Keratinocyte (primary cell): Measurements from ENCODE around the gene CDT1. TPM values are rescaled to one million over a fixed set of nuclear protein-coding genes. Genes with fewer than 3 reads are reported as not detected.

ENCODE experiments used
- DNase-seq: peaks from one replicate; pipeline ENCODE4 v3.0.0-alpha.2; 2011; ENCODE audit warnings: low read depth, missing footprints, low spot score
- FAIRE-seq: peaks from 2 replicates; lab custom pipeline; 2011; peaks lifted over from hg19 to GRCh38; lab: Jason Lieb, UNC
- H2AFZ ChIP-seq: 2 replicates; pipeline ENCODE4 v1.6.0; 2012; ENCODE audit warnings: low read length, control low read depth, inconsistent platforms; ENCODE audit not compliant: control insufficient read depth
- H3K27ac ChIP-seq: 2 replicates; pipeline ENCODE4 v1.5.1; 2011; ENCODE audit warnings: low read length; ENCODE audit not compliant: control insufficient read depth, insufficient read depth
- H3K27me3 ChIP-seq: 3 replicates; pipeline ENCODE4 v1.6.0; 2011; ENCODE audit warnings: low read length; ENCODE audit not compliant: control insufficient read depth, insufficient read depth; ENCODE audit errors: extremely low read depth
- H3K36me3 ChIP-seq, 2 experiments: 2 replicates in 1 of 2; 3 replicates in 1 of 2; pipeline ENCODE4 v1.5.1; 2011; ENCODE audit warnings: low read length in 2 of 2, mild to moderate bottlenecking in 1 of 2; ENCODE audit not compliant: control insufficient read depth in 2 of 2, insufficient read depth in 2 of 2; ENCODE audit errors: extremely low read depth in 1 of 2
- H3K4me1 ChIP-seq: 3 replicates; pipeline ENCODE4 v1.5.1; 2011; ENCODE audit warnings: low read length; ENCODE audit not compliant: control insufficient read depth, insufficient read depth; ENCODE audit errors: extremely low read depth
- H3K4me2 ChIP-seq: 3 replicates; pipeline ENCODE4 v1.6.0; 2011; ENCODE audit warnings: low read depth, low read length; ENCODE audit not compliant: control insufficient read depth, insufficient read depth; ENCODE audit errors: extremely low read depth
- H3K4me3 ChIP-seq, 3 experiments: fragments of 200-600 bp in 1 of 3; sonication (generic) in 1 of 3; 2 replicates in 2 of 3; 3 replicates in 1 of 3; pipeline ENCODE4 v1.5.1; 2011 to 2016; ENCODE audit warnings: low read length in 3 of 3, mild to moderate bottlenecking in 3 of 3, control low read depth in 2 of 3, inconsistent platforms in 1 of 3, low read depth in 1 of 3, mixed read lengths in 1 of 3, mixed run types in 1 of 3, moderate library complexity in 1 of 3; ENCODE audit not compliant: control insufficient read depth in 2 of 3, insufficient read depth in 2 of 3; ENCODE audit errors: extremely low read depth in 1 of 3
- H3K79me2 ChIP-seq: 2 replicates; pipeline ENCODE4 v1.6.0; 2012; ENCODE audit warnings: low read length; ENCODE audit not compliant: control insufficient read depth, insufficient read depth
- H3K9ac ChIP-seq: 3 replicates; pipeline ENCODE4 v1.6.0; 2011; ENCODE audit warnings: low read length; ENCODE audit not compliant: control insufficient read depth, insufficient read depth; ENCODE audit errors: extremely low read depth
- H3K9me1 ChIP-seq: 3 replicates; pipeline ENCODE4 v1.6.0; 2011; ENCODE audit warnings: low read length; ENCODE audit not compliant: control insufficient read depth, insufficient read depth; ENCODE audit errors: extremely low read depth
- H3K9me3 ChIP-seq: 2 replicates; pipeline ENCODE4 v1.5.1; 2012; ENCODE audit warnings: low read depth, low read length; ENCODE audit not compliant: control insufficient read depth
- H4K20me1 ChIP-seq: 3 replicates; pipeline ENCODE4 v1.6.0; 2011; ENCODE audit warnings: low read length; ENCODE audit not compliant: control insufficient read depth, insufficient read depth; ENCODE audit errors: extremely low read depth
- EZH2 ChIP-seq: IDR thresholded peaks from one replicate; pipeline ENCODE4 v1.6.1; 2012; ENCODE audit warnings: inconsistent platforms, mild to moderate bottlenecking, low read length, moderate library complexity
- dilution Hi-C: fragments of 300-500 bp; cut with MboI; formaldehyde crosslinking; loops from one replicate; pipeline ENCODE4 v1.7.0; 2020; ENCODE audit warnings: low sequenced_read_pairs; ENCODE audit not compliant: extremely low pct_ligation_motif_present
- polyA plus RNA-seq, 5 experiments: library from polyadenylated mRNA; depleted of rRNA in 3 of 5; stranded (reverse) in 3 of 5; stranded (forward) in 1 of 5; unstranded in 1 of 5; fragments of >200 nt; gene quantifications; 1 replicate in 1 of 5; 2 replicates in 3 of 5; 3 replicates in 1 of 5; pipeline versions ENCODE4 v1.2.1 to v1.2.3, GENCODE V29; 2011 to 2012; ENCODE audit warnings: missing spikeins in 2 of 5, low read depth in 1 of 5, low replicate concordance in 1 of 5
- TF ChIP-seq, protein P1 (sequence below), 3 experiments: IDR thresholded peaks in 1 of 3; conservative IDR thresholded peaks in 1 of 3; optimal IDR thresholded peaks in 1 of 3; 2 replicates in 2 of 3; 3 replicates in 1 of 3; pipeline versions ENCODE3 to v1.5.1; 2011; ENCODE audit warnings: low read length in 3 of 3, mild to moderate bottlenecking in 3 of 3, moderate library complexity in 2 of 3, control low read depth in 1 of 3, inconsistent platforms in 1 of 3; ENCODE audit not compliant: insufficient read depth in 2 of 3; ENCODE audit errors: extremely low read depth in 1 of 3

The CDT1 gene
- polyA plus RNA-seq, 1 donor (not counting 4 experiments of a cell fraction or from before 2014, with no cell fraction given), result 2.0 TPM

DNA sequence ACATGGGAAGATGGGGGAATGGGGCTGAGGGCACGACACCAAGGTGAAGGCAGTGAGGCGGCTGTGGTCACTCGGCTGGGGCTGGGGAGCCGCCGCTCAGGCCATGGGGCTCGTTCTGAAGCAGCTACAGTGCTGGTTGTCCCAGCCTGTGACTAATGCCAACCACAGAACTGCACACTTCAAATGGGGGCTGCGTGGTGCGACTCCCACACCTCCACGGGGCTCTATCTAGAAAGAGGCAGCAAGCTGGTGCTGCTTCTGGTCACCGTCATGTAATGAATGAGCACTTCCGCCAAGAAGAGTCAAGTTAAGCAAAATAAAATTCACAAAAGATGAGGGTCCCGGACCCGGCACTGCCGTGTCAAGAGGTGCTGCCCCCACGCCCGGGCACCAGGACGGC is 33.2 kb downstream of the CDT1 start:
- Histone ChIP-seq H3K9me3 (no peaks in the 10 kb centered on the region), H3K4me2 (no peak overlapping the region), H3K27ac (no peak overlapping the region), H3K9me1 (no peaks in the 10 kb centered on the region), H2AFZ (no peak overlapping the region), H3K36me3 (peaks cover 0 to 21% of the 10 kb centered on the region in 2 experiments), H3K4me3 (no peak overlapping the region), H3K4me1 (no peaks in the 10 kb centered on the region), H4K20me1 (no peaks in the 10 kb centered on the region), H3K79me2 (no peaks in the 10 kb centered on the region), H3K27me3 (no peaks in the 10 kb centered on the region), H3K9ac (no peak overlapping the region)
- dilution Hi-C loops, result no loop called here
- DNase-seq, result no peak
- no peak for TF ChIP-seq EZH2
- TF ChIP-seq, protein P1, sequence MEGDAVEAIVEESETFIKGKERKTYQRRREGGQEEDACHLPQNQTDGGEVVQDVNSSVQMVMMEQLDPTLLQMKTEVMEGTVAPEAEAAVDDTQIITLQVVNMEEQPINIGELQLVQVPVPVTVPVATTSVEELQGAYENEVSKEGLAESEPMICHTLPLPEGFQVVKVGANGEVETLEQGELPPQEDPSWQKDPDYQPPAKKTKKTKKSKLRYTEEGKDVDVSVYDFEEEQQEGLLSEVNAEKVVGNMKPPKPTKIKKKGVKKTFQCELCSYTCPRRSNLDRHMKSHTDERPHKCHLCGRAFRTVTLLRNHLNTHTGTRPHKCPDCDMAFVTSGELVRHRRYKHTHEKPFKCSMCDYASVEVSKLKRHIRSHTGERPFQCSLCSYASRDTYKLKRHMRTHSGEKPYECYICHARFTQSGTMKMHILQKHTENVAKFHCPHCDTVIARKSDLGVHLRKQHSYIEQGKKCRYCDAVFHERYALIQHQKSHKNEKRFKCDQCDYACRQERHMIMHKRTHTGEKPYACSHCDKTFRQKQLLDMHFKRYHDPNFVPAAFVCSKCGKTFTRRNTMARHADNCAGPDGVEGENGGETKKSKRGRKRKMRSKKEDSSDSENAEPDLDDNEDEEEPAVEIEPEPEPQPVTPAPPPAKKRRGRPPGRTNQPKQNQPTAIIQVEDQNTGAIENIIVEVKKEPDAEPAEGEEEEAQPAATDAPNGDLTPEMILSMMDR (optimal IDR thresholded peaks at IDR 0.05 in 1 of 3, IDR thresholded peaks at IDR 0.05 in 1 of 3, conservative IDR thresholded peaks at IDR 0.05 in 1 of 3; ENCODE audit: extremely low read depth in 1 of 3, insufficient read depth in 2 of 3, low read length in 3 of 3), result no peak
- FAIRE-seq, result no peak

DNA sequence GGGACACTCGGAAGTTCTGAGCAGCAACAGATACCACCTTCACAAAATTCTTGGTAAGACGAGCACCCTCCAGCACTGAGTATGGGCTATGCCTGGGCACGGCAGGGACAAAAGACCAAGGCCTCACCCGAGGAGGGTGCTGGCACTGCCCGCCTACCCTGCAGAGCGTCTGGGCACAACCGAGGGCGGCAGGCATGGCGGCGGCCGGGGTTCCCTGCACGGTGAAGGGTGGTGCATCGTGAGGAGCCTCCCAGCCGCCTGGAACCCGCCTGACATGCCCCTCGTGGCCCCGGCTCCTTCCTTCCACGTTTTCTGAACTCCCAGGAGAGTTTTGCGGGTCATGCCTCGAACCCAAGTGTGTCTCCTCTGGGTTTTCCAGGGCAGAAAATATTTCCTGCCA is 34.2 kb downstream of the CDT1 start:
- FAIRE-seq (no peak), DNase-seq (no peak)
- Histone ChIP-seq H4K20me1 (no peaks in the 10 kb centered on the region), H2AFZ (no peak overlapping the region), H3K4me3 (no peak overlapping the region), H3K4me2 (no peak overlapping the region), H3K9me1 (no peaks in the 10 kb centered on the region), H3K36me3 (peaks cover 0 to 21% of the 10 kb centered on the region in 2 experiments), H3K27ac (no peak overlapping the region), H3K4me1 (no peaks in the 10 kb centered on the region), H3K27me3 (no peaks in the 10 kb centered on the region), H3K9ac (no peak overlapping the region), H3K79me2 (no peaks in the 10 kb centered on the region), H3K9me3 (no peaks in the 10 kb centered on the region)
- TF ChIP-seq EZH2, result no peak
- TF ChIP-seq, protein P1 (optimal IDR thresholded peaks at IDR 0.05 in 1 of 3, IDR thresholded peaks at IDR 0.05 in 1 of 3, conservative IDR thresholded peaks at IDR 0.05 in 1 of 3; ENCODE audit: extremely low read depth in 1 of 3, insufficient read depth in 2 of 3, low read length in 3 of 3), result no peak
- dilution Hi-C loops, result no loop called here
